CD8-positive, alpha-beta memory T cell (primary cell): ENCODE data around the gene COL4A1. TPM values are rescaled to one million over a fixed set of nuclear protein-coding genes. Genes with fewer than 3 reads are reported as not detected.

Experiments used
- CTCF ChIA-PET: fragments of 350-600 bp; sonication (Branson Sonifier 250); formaldehyde crosslinking; loops from one replicate; lab custom pipeline; 2021; ENCODE audit warnings: antibody characterized with exemption; lab: Charles Lee
- POLR2A ChIA-PET: fragments of 350-600 bp; sonication (Branson Sonifier 250); formaldehyde crosslinking; loops from one replicate; lab custom pipeline; 2021; ENCODE audit warnings: antibody characterized with exemption; lab: Charles Lee
- DNase-seq, 5 donors: peaks; one replicate each; pipeline versions ENCODE4 v3.0.0 to v3.0.0-alpha.2; 2020 to 2022; ENCODE audit warnings: mixed read lengths in 1 of 5
- H3K27ac ChIP-seq: one replicate; pipeline ENCODE4 v1.7.0; 2013; ENCODE audit warnings: low read depth, mild to moderate bottlenecking, low read length, moderate library complexity
- H3K27me3 ChIP-seq: 2 replicates; pipeline ENCODE4 v1.7.0; 2013; ENCODE audit warnings: low read length, mild to moderate bottlenecking; ENCODE audit not compliant: insufficient read depth, poor library complexity, severe bottlenecking
- H3K36me3 ChIP-seq: 2 replicates; pipeline ENCODE4 v1.7.0; 2013; ENCODE audit warnings: mild to moderate bottlenecking, low read length, moderate library complexity; ENCODE audit not compliant: insufficient read depth
- H3K4me1 ChIP-seq: 2 replicates; pipeline ENCODE4 v1.7.0; 2013; ENCODE audit warnings: mild to moderate bottlenecking, low read length, moderate library complexity; ENCODE audit not compliant: insufficient read depth
- H3K4me3 ChIP-seq: 2 replicates; pipeline ENCODE4 v1.7.0; 2013; ENCODE audit warnings: mild to moderate bottlenecking, low read length
- H3K9me3 ChIP-seq: 2 replicates; pipeline ENCODE4 v1.7.0; 2013; ENCODE audit warnings: mild to moderate bottlenecking, low read length
- H3K27ac Mint-ChIP-seq, 8 donors: one replicate each; pipeline ENCODE4 v1.8.0; 2020 to 2021; ENCODE audit warnings: mixed read lengths in 8 of 8, mild to moderate bottlenecking in 6 of 8, inconsistent platforms in 3 of 8, moderate library complexity in 3 of 8
- H3K27me3 Mint-ChIP-seq, 2 donors: one replicate each; pipeline ENCODE4 v1.8.0; 2020 to 2021; ENCODE audit warnings: mixed read lengths in 2 of 2, mild to moderate bottlenecking in 1 of 2, moderate library complexity in 1 of 2
- H3K36me3 Mint-ChIP-seq, 3 donors: one replicate each; pipeline ENCODE4 v1.8.0; 2020 to 2021; ENCODE audit warnings: mixed read lengths in 3 of 3, inconsistent platforms in 1 of 3, mild to moderate bottlenecking in 1 of 3
- H3K4me1 Mint-ChIP-seq, 3 donors: one replicate each; pipeline ENCODE4 v1.8.0; 2020 to 2021; ENCODE audit warnings: mixed read lengths in 3 of 3, inconsistent platforms in 1 of 3, mild to moderate bottlenecking in 1 of 3
- H3K4me3 Mint-ChIP-seq, 7 donors: one replicate each; pipeline ENCODE4 v1.8.0; 2020 to 2021; ENCODE audit warnings: mixed read lengths in 7 of 7, mild to moderate bottlenecking in 6 of 7, moderate library complexity in 4 of 7, inconsistent platforms in 2 of 7
- H3K9me3 Mint-ChIP-seq, 5 donors: one replicate each; pipeline ENCODE4 v1.8.0; 2020 to 2022; ENCODE audit warnings: mixed read lengths in 5 of 5, mild to moderate bottlenecking in 3 of 5, moderate library complexity in 2 of 5, inconsistent platforms in 1 of 5
- polyA plus RNA-seq: library from polyadenylated mRNA; unstranded; fragments of 300-500 nt; fragmentation: Illumina TruSeq; gene quantifications from one replicate; pipeline ENCODE4 v1.2.3, GENCODE V29; 2021
- total RNA-seq, 2 experiments: library from RNA; stranded (reverse); gene quantifications; one replicate each; pipeline ENCODE4 v1.2.3, GENCODE V29; 2021

COL4A1 gene
- total and polyA plus RNA-seq, 3 experiments from 2014 or later, result not detected

DNA sequence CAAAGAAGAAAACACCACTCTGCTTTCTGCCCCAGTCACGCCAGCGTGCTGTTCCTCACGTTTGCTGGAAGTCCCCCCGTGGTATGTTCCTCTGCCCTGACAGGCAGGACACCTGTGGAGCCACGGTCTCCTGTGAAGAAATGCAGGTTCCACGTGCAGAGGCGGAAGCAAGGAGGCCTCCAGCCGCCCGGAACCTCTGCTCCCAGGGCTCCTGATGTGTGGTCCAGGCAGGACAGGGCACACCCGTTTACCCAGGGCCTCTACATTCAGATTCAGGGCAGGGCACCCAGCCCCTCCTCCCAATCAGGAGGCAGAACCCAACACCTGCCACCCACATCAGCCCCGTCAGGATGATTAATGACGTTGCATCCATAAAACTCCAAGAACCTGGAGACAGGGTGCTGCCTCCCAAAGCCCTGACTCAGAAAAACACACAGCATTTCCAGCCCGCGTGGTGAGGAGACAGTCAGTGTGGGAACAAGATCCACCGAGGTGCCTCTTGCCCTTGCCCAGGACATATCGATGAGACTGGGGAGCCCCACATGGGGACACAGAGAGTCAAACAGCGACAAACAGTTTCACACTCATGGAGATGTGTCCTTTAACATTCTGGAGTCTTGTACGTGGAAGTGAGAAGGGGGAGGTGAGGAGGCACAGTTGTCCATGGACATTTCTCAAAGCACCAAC lies 76.2 kb downstream of the COL4A1 start:
- no peaks in the 10 kb centered on the region for H3K4me1 Mint-ChIP-seq
- H3K27me3 Mint-ChIP-seq, result peaks cover 0 to 29% of the 10 kb centered on the region in 2 donors
- POLR2A ChIA-PET, result no interaction called here
- peaks cover 0 to 4% (median 0%) of the 10 kb centered on the region in 5 donors for H3K9me3 Mint-ChIP-seq
- H3K4me1 ChIP-seq, result no peaks in the 10 kb centered on the region
- H3K36me3 Mint-ChIP-seq, result no peaks in the 10 kb centered on the region
- no peak overlapping the region for H3K4me3 ChIP-seq
- H3K36me3 ChIP-seq, result no peaks in the 10 kb centered on the region
- no peak for DNase-seq
- H3K9me3 ChIP-seq, result no peaks in the 10 kb centered on the region
- no peak overlapping the region for H3K27ac ChIP-seq
- H3K27me3 ChIP-seq, result no peaks in the 10 kb centered on the region
- no peak overlapping the region for H3K27ac Mint-ChIP-seq
- H3K4me3 Mint-ChIP-seq, result no peak overlapping the region
- CTCF ChIA-PET, result no interaction called here

DNA sequence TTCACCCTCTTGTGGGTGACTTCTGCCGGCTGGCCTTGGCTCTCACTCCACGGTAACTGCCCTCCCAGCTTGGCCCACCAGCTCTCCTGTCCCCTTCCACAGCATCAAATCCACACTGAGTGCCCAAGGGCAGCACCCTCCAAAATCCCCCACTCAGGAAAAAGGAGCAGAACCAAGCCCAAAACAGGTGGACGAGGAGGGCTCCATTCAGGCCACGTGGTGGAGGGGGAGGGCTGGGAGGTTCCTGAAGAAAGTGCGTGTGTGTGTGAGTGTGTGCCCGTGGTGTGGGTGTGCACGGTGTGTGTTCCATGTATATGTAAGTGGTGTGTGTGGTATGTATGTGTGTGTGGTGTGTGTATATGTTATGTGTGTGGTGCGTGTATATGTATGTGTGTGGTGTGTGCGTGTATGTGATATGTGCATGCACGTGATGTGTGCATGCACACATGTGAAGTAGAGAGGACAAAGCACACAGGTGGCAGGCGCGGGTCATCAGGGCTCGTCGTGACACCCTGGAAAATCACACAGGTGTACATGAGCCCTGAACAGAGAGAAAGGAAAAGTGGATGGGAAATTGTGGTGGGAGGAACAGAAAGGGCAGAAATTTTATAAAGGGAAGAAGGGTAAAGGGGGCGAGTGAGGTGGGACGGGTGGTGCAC lies 76.9 kb downstream of the COL4A1 start:
- CTCF ChIA-PET, result no interaction called here

DNA sequence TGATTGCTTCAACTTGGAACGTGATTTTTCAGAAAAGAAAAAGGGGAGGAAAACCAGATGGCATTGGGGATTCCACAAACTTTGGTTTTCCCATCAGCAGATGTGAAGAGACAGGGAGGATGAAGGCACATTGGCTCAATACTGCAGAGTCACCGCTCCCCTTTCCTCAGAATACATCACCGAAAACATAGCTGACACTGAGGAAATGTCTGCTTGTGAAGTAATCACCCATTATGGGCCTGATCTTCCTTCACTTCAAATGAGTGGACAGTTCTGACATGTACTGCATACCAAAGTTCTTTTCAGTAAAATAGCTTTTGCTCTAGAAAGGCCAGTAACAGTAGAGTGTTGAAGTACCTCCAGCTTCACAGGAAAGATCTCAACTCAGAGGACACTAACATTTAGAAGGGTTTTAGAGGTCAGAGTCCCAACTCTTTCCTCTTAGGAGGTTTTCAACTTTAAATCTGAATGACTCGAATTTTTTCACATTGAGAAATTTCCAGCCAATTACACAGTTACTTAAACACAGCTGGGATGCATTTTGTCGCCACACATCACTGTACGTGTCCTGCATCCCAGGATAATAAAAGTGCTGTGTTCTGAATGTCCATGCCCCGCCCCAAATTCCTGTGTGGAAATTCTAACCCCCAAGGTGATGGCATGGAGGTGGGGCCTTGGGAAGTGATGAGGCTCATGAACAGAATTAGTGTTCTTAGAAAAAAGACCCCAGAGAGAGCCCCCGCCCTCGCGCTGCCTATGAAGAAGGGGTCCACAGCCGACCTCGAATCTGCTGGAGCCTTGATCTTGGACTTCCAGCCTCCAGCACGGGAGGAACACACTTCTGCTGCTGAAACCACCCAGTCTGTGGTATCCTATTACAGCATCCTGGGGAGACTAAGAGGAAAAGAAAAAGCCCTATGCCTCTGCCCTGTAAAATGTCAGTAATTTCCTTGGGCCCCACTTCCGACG lies 77.7 kb downstream of the COL4A1 start:
- Mint-ChIP-seq H3K9me3 (peaks cover 0 to 4% (median 0%) of the 10 kb centered on the region in 5 donors), H3K4me1 (no peaks in the 10 kb centered on the region), H3K4me3 (no peak overlapping the region), H3K27ac (no peak overlapping the region), H3K36me3 (no peaks in the 10 kb centered on the region), H3K27me3 (peaks cover 0 to 29% of the 10 kb centered on the region in 2 donors)
- H3K9me3 ChIP-seq, result no peaks in the 10 kb centered on the region
- H3K36me3 ChIP-seq, result no peaks in the 10 kb centered on the region
- ChIA-PET POLR2A (no interaction called here), CTCF (no interaction called here)
- DNase-seq, result no peak
- H3K27me3 ChIP-seq, result no peaks in the 10 kb centered on the region
- H3K27ac ChIP-seq, result no peak overlapping the region
- no peak overlapping the region for H3K4me3 ChIP-seq
- no peaks in the 10 kb centered on the region for H3K4me1 ChIP-seq

More for the DNA sequence above, 76.9 kb downstream of the COL4A1 start:
- Histone ChIP-seq H3K4me3 (no peak overlapping the region), H3K36me3 (no peaks in the 10 kb centered on the region), H3K27me3 (no peaks in the 10 kb centered on the region), H3K9me3 (no peaks in the 10 kb centered on the region), H3K27ac (no peak overlapping the region), H3K4me1 (no peaks in the 10 kb centered on the region)
- no peaks in the 10 kb centered on the region for H3K4me1 Mint-ChIP-seq
- peaks cover 0 to 29% of the 10 kb centered on the region in 2 donors for H3K27me3 Mint-ChIP-seq
- no peak overlapping the region for H3K27ac Mint-ChIP-seq
- peaks cover 0 to 4% (median 0%) of the 10 kb centered on the region in 5 donors for H3K9me3 Mint-ChIP-seq
- POLR2A ChIA-PET, result no interaction called here
- H3K4me3 Mint-ChIP-seq, result no peak overlapping the region
- no peaks in the 10 kb centered on the region for H3K36me3 Mint-ChIP-seq
- no peak for DNase-seq

GRCh38 chr13:110227864-110228643 lies 78.9 kb downstream of the COL4A1 start:
- Mint-ChIP-seq H3K4me3 (no peak overlapping the region), H3K9me3 (peaks cover 0 to 4% (median 0%) of the 10 kb centered on the region in 5 donors), H3K36me3 (no peaks in the 10 kb centered on the region), H3K4me1 (no peaks in the 10 kb centered on the region), H3K27me3 (peaks cover 0 to 19% of the 10 kb centered on the region in 2 donors), H3K27ac (no peak overlapping the region)
- H3K4me3 ChIP-seq, result no peak overlapping the region
- no peaks in the 10 kb centered on the region for H3K36me3 ChIP-seq
- H3K9me3 ChIP-seq, result no peaks in the 10 kb centered on the region
- ChIA-PET CTCF (no interaction called here), POLR2A (no interaction called here)
- H3K27me3 ChIP-seq, result no peaks in the 10 kb centered on the region
- H3K4me1 ChIP-seq, result no peaks in the 10 kb centered on the region
- H3K27ac ChIP-seq, result no peak overlapping the region
- DNase-seq, result no peak

DNA sequence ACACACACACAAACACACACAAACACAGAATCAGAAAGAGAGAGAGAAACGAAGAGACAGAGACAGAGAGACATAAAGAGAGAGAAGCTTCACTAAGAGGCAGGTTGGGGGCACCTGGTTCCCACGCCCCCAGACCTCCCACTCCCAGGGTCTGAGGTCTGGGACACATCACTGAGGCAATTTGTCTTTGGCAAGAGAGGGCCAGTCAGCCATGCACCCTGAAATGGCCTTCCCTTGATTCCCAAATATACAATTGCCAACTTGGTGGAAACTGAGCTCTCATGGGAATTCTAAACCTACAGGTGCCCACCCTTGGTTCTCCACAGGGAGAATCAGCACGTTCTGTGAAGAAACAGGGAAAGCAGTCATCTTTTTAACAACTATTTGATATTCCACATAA lies 79.5 kb downstream of the COL4A1 start:
- DNase-seq, result no peak
- CTCF ChIA-PET, result no interaction called here
- H3K27ac ChIP-seq, result no peak overlapping the region
- H3K9me3 Mint-ChIP-seq, result peaks cover 0 to 4% (median 0%) of the 10 kb centered on the region in 5 donors
- no peaks in the 10 kb centered on the region for H3K4me1 Mint-ChIP-seq
- H3K4me3 Mint-ChIP-seq, result no peak overlapping the region
- no peak overlapping the region for H3K27ac Mint-ChIP-seq
- H3K4me3 ChIP-seq, result no peak overlapping the region
- H3K27me3 ChIP-seq, result no peaks in the 10 kb centered on the region
- no peaks in the 10 kb centered on the region for H3K9me3 ChIP-seq
- peaks cover 0 to 13% of the 10 kb centered on the region in 2 donors for H3K27me3 Mint-ChIP-seq
- no peaks in the 10 kb centered on the region for H3K36me3 Mint-ChIP-seq
- H3K36me3 ChIP-seq, result no peaks in the 10 kb centered on the region
- POLR2A ChIA-PET, result no interaction called here
- H3K4me1 ChIP-seq, result no peaks in the 10 kb centered on the region

DNA sequence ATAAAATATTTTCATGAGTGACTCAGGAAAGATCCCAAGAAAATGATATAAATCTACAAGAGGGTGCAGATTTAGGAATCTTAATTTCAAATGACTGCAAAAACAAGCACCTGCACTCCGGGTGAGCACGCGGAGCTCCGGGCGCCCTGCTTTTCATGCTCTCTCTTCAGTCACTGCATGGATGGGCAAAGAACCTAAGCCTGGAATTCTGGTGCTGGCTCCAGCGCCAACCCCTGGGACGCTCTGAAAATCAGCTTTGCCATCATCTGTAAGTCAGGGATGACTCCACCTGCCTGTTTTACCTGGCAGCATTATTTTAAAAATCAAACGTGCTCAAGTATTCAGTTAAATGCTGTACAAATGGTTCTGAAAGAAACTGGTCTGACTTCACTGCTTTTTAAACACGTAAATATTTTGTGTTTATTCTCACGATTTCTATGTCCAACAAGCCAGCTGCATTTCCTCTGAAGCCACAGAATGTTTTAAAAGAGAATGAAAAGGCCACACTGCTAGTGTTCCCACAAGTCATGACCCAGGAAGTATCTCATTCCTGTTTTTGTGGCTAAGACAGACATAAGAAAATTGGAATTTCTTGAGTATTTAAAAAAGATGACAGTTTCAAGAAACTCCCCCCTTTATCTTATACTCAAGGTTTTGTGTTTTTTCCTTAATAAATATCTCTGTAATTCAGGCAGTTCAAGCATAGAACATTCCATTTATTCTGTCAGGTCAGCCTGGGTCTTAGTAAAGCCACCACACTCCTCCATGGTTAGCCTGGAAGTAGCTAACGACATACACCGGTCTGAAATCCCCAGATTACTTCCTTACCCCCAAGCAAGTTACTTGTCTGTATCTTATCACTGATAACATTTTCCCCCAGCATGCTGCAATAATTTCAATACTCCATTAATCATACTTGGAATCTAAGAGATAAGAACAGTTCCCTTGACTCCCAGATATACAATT lies 81.1 kb downstream of the COL4A1 start:
- Mint-ChIP-seq H3K4me3 (no peak overlapping the region), H3K4me1 (no peaks in the 10 kb centered on the region), H3K9me3 (peaks cover 0 to 2% (median 0%) of the 10 kb centered on the region in 5 donors), H3K36me3 (no peaks in the 10 kb centered on the region), H3K27me3 (peaks cover 0 to 4% of the 10 kb centered on the region in 2 donors), H3K27ac (no peak overlapping the region)
- Histone ChIP-seq H3K4me1 (no peaks in the 10 kb centered on the region), H3K9me3 (no peaks in the 10 kb centered on the region), H3K36me3 (no peaks in the 10 kb centered on the region), H3K27me3 (no peaks in the 10 kb centered on the region), H3K27ac (no peak overlapping the region), H3K4me3 (no peak overlapping the region)
- ChIA-PET POLR2A (no interaction called here), CTCF (no interaction called here)
- DNase-seq, result no peak

- Mint-ChIP-seq H3K4me1 (no peaks in the 10 kb centered on the region), H3K27ac (no peak overlapping the region), H3K27me3 (peaks cover under 1 to 2% of the 10 kb centered on the region in 2 donors), H3K9me3 (peaks cover 0 to 2% (median 0%) of the 10 kb centered on the region in 5 donors), H3K36me3 (no peaks in the 10 kb centered on the region), H3K4me3 (no peak overlapping the region)
- no peak overlapping the region for H3K27ac ChIP-seq
- CTCF ChIA-PET, result no interaction called here
- H3K4me1 ChIP-seq, result no peaks in the 10 kb centered on the region
- H3K4me3 ChIP-seq, result no peak overlapping the region
- no peaks in the 10 kb centered on the region for H3K27me3 ChIP-seq
- H3K36me3 ChIP-seq, result no peaks in the 10 kb centered on the region
- no peaks in the 10 kb centered on the region for H3K9me3 ChIP-seq
- no peak for DNase-seq
- POLR2A ChIA-PET, result no interaction called here
These were observed 82.0 kb downstream of the COL4A1 start for GRCh38 chr13:110225003-110225402.
